Progenitor cell of endocrine pancreas (in vitro differentiated cells): ENCODE data around the gene SLC16A11. TPM values are rescaled to one million over a fixed set of nuclear protein-coding genes. Genes with fewer than 3 reads are reported as not detected.

ENCODE experiments used
- DNase-seq: peaks from one replicate; pipeline ENCODE4 v3.0.0; 2021; ENCODE audit warnings: low spot score; ENCODE audit not compliant: unreplicated experiment
- H3K27ac Mint-ChIP-seq: 2 replicates; pipeline ENCODE4 v1.8.0; 2021; ENCODE audit warnings: mild to moderate bottlenecking, moderate library complexity, mixed read lengths
- H3K27me3 Mint-ChIP-seq: 2 replicates; pipeline ENCODE4 v1.8.0; 2021; ENCODE audit warnings: mixed read lengths
- H3K36me3 Mint-ChIP-seq: 2 replicates; pipeline ENCODE4 v1.8.0; 2022; ENCODE audit warnings: mixed read lengths; ENCODE audit not compliant: insufficient read depth
- H3K4me1 Mint-ChIP-seq: 2 replicates; pipeline ENCODE4 v1.8.0; 2021; ENCODE audit warnings: low read depth, mixed read lengths
- H3K4me3 Mint-ChIP-seq: 2 replicates; pipeline ENCODE4 v1.8.0; 2021; ENCODE audit warnings: low read depth, mild to moderate bottlenecking, moderate library complexity, mixed read lengths
- H3K9me3 Mint-ChIP-seq: 2 replicates; pipeline ENCODE4 v1.8.0; 2021; ENCODE audit warnings: low read depth, mixed read lengths
- total RNA-seq: library from RNA; stranded (reverse); gene quantifications from 2 replicates; pipeline ENCODE4 v1.2.1, GENCODE V29; 2021
- TF ChIP-seq, protein P1 (sequence below): fragments of 200-600 bp; sonication (generic); IDR thresholded peaks from one replicate; pipeline ENCODE4 v1.5.0; 2021; ENCODE audit warnings: antibody characterized with exemption, mild to moderate bottlenecking; ENCODE audit not compliant: unreplicated experiment

SLC16A11 gene
- total RNA-seq, 1 donor from 2014 or later, result 1.4 TPM

DNA sequence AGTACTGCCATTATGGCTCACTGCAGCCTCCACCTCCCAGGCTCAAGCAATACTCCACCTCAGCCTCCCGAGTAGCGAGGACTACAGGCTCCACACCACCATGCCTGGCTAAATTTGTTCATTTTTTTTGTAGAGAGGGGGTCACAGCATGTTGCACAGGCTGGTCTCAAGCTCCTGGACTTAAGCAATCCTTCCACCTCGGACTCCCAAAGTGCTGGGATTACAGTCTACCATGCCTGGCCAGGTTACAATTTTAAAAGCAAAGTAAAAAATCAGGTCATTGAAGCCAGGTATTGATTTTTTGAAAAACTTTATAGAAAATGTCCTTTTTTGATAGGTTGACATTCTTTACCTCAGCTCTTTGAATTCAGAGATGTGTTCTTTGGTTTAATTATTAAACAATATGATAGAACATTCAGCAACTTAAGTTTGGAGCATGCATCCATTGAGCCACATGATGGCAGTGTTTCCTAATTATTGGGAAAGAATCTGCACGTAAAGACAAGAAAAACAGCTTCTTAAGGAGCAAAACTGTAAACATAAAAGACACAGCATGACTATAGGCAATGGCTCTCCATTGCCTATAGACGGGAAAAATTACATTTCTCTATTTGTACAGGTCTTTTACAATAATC is 1.7 kb upstream of the SLC16A11 start:
- Mint-ChIP-seq H3K9me3 (no peaks in the 10 kb centered on the region), H3K4me3 (peak overlapping the region; percentile 39), H3K27ac (peak overlapping the region; percentile 92), H3K36me3 (no peaks in the 10 kb centered on the region), H3K27me3 (peaks cover 38% of the 10 kb centered on the region), H3K4me1 (peaks cover 25% of the 10 kb centered on the region)
- TF ChIP-seq, protein P1, sequence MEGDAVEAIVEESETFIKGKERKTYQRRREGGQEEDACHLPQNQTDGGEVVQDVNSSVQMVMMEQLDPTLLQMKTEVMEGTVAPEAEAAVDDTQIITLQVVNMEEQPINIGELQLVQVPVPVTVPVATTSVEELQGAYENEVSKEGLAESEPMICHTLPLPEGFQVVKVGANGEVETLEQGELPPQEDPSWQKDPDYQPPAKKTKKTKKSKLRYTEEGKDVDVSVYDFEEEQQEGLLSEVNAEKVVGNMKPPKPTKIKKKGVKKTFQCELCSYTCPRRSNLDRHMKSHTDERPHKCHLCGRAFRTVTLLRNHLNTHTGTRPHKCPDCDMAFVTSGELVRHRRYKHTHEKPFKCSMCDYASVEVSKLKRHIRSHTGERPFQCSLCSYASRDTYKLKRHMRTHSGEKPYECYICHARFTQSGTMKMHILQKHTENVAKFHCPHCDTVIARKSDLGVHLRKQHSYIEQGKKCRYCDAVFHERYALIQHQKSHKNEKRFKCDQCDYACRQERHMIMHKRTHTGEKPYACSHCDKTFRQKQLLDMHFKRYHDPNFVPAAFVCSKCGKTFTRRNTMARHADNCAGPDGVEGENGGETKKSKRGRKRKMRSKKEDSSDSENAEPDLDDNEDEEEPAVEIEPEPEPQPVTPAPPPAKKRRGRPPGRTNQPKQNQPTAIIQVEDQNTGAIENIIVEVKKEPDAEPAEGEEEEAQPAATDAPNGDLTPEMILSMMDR, result peak; percentile 91
- no peak for DNase-seq

- Mint-ChIP-seq H3K27ac (no peak overlapping the region), H3K4me3 (no peak overlapping the region), H3K27me3 (peaks cover 38% of the 10 kb centered on the region), H3K9me3 (no peaks in the 10 kb centered on the region), H3K36me3 (no peaks in the 10 kb centered on the region), H3K4me1 (peaks cover 27% of the 10 kb centered on the region)
- TF ChIP-seq, protein P1, result no peak
- DNase-seq, result no peak
These were observed 753 bp downstream of the SLC16A11 start for GRCh38 chr17:7043182-7043496.

DNA sequence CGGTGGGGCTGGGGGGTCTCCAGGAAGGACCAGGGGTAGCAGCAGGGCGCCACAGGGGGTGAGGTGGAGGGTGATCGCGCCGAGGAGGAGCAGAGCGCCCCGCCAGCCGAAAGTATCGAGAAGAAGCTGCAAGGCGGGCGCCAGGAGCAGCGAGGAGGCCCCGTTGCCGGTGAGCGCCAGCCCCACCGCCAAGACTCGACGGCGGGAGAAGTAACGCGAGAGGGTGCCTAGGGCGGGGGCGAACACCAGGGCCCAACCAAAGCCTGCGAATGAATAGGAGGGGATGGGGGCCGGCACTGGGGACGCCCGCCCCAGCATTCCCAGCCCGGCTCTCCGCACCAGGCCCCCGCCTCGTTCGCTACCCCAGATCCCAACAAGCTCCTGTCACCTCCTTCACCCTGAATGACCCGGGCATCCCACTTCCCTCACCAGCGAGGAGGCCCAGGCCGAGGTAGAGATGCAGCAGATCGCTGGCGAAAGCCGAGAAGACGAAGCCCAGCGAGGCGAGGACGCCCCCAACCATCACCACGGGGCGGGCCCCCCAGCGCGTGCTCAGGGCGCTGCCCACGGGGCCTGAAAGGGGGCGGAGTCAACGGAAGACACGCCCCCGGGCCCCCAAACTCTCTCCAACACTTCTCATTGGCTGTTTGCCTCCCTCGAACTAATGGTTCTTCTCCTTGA is 1.3 kb downstream of the SLC16A11 start:
- H3K4me3 Mint-ChIP-seq, result no peak overlapping the region
- H3K27me3 Mint-ChIP-seq, result peaks cover 38% of the 10 kb centered on the region
- peaks cover 28% of the 10 kb centered on the region for H3K4me1 Mint-ChIP-seq
- H3K27ac Mint-ChIP-seq, result no peak overlapping the region
- DNase-seq, result no peak
- H3K9me3 Mint-ChIP-seq, result no peaks in the 10 kb centered on the region
- H3K36me3 Mint-ChIP-seq, result no peaks in the 10 kb centered on the region
- TF ChIP-seq, protein P1, result no peak

DNA sequence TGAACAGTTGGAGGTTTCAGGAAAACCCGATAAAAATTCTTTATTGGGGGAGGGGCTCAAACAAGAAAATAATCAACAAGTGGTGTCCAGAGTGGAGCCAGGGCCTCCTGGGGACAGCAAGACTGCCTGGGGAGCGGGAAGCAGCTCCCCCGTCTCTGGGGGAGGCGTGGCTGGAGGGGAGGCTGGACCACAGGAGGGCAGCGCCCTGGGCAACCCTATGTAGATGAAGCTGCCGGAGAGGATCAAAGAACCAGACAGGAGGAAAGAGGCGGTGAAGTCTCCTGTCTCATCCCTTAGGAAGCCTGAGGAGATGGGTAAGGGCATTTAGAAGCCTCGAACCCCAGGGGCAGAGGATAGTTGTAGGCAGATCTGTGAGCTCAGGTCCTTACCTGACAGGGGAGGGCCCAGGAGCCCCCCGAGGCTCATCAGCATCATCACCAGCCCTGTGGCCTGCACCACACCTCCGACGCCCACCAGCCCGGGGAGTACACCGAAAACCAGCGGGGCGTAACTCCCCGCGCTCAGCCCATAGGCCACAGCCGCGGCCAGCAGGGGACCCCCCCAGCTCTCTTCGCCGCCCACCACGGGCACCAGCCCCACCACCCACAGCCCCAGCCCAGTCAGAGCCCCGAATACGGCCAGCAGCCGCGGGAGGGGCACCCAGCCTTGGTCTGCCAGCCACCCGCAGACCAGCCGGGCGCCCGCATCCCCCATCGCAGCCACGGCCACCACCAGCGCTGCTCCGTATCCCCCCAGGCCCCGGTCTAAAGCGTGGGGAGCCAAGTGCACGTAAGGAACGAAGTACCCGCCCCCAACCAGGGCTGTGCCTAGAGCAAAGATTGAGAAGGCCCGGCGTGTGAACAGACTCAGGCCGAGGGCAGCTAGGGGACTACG is 2.0 kb downstream of the SLC16A11 start:
- H3K36me3 Mint-ChIP-seq, result no peaks in the 10 kb centered on the region
- no peak for DNase-seq
- peaks cover 26% of the 10 kb centered on the region for H3K4me1 Mint-ChIP-seq
- peak overlapping the region; percentile 38 for H3K4me3 Mint-ChIP-seq
- no peaks in the 10 kb centered on the region for H3K9me3 Mint-ChIP-seq
- H3K27me3 Mint-ChIP-seq, result peaks cover 36% of the 10 kb centered on the region
- TF ChIP-seq, protein P1, result no peak
- H3K27ac Mint-ChIP-seq, result no peak overlapping the region

GRCh38 chr17:7039832-7040231 is 4.1 kb downstream of the SLC16A11 start:
- TF ChIP-seq, protein P1, result no peak
- no peak for DNase-seq
- Mint-ChIP-seq H3K9me3 (no peaks in the 10 kb centered on the region), H3K36me3 (no peaks in the 10 kb centered on the region), H3K27ac (peak overlapping the region; percentile 77), H3K27me3 (peaks cover 28% of the 10 kb centered on the region), H3K4me1 (peaks cover 20% of the 10 kb centered on the region), H3K4me3 (no peak overlapping the region)
